ENCODE measurements around the gene CANX. TPM values are rescaled to one million over a fixed set of nuclear protein-coding genes. Genes with fewer than 3 reads are reported as not detected.

Gene CANX
- total and polyA plus RNA-seq, 9 of the 15 experiments (the other 6 are each of a cell fraction or from before 2014, with no cell fraction given), result 155 to 893 (median 589) TPM

GRCh38 chr5:179668391-179668790 is 30.4 kb upstream of the CANX start (continued):
- TF ChIP-seq MYC (IDR thresholded peaks at IDR 0.05; ENCODE audit: low read depth, low read length), result peak; percentile 65; the same call in 1 of the 2 replicates
- no peak for TF ChIP-seq MYC (CRISPR knock-in tag; IDR thresholded peaks at IDR 0.05; ENCODE audit: borderline replicate concordance, low read depth)
- TF ChIP-seq KLF16 (IDR thresholded peaks at IDR 0.05), result peak; percentile 73; the same call in 1 of the 2 replicates
- TF ChIP-seq GABPB2 (CRISPR knock-in tag; conservative IDR thresholded peaks at IDR 0.05), result no peak
- no peak for TF ChIP-seq CCAR2 (IDR thresholded peaks at IDR 0.05; ENCODE audit: low read depth, low read length)
- TF ChIP-seq ZNF766 (CRISPR knock-in tag; conservative IDR thresholded peaks at IDR 0.05), result no peak
- TF ChIP-seq USF1 (CRISPR knock-in tag; IDR thresholded peaks at IDR 0.05), result peak; percentile 43
- TF ChIP-seq ZBTB11 (CRISPR knock-in tag; IDR thresholded peaks at IDR 0.05), result no peak
- TF ChIP-seq ZNF347 (CRISPR knock-in tag; IDR thresholded peaks at IDR 0.05; ENCODE audit: low read depth), result no peak
- TF ChIP-seq, protein P1, sequence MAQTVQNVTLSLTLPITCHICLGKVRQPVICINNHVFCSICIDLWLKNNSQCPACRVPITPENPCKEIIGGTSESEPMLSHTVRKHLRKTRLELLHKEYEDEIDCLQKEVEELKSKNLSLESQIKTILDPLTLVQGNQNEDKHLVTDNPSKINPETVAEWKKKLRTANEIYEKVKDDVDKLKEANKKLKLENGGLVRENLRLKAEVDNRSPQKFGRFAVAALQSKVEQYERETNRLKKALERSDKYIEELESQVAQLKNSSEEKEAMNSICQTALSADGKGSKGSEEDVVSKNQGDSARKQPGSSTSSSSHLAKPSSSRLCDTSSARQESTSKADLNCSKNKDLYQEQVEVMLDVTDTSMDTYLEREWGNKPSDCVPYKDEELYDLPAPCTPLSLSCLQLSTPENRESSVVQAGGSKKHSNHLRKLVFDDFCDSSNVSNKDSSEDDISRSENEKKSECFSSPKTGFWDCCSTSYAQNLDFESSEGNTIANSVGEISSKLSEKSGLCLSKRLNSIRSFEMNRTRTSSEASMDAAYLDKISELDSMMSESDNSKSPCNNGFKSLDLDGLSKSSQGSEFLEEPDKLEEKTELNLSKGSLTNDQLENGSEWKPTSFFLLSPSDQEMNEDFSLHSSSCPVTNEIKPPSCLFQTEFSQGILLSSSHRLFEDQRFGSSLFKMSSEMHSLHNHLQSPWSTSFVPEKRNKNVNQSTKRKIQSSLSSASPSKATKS (CRISPR knock-in tag; IDR thresholded peaks at IDR 0.05), result no peak
- TF ChIP-seq ZNF316 (IDR thresholded peaks at IDR 0.05), result no peak
- no peak for TF ChIP-seq ZKSCAN1 (IDR thresholded peaks at IDR 0.05; ENCODE audit: low read depth, low read length)
- peak; percentile 45 for TF ChIP-seq RB1 (IDR thresholded peaks at IDR 0.05; ENCODE audit: low read depth)
- TF ChIP-seq MTA3 (IDR thresholded peaks at IDR 0.05; ENCODE audit: borderline replicate concordance), result no peak
- no peak for TF ChIP-seq RFX5 (IDR thresholded peaks at IDR 0.05; ENCODE audit: low read depth, low read length)
- TF ChIP-seq ESRRA (IDR thresholded peaks at IDR 0.05; ENCODE audit: borderline replicate concordance, low read depth), result no peak; the same call in 1 of the 2 replicates
- TF ChIP-seq, protein P2, sequence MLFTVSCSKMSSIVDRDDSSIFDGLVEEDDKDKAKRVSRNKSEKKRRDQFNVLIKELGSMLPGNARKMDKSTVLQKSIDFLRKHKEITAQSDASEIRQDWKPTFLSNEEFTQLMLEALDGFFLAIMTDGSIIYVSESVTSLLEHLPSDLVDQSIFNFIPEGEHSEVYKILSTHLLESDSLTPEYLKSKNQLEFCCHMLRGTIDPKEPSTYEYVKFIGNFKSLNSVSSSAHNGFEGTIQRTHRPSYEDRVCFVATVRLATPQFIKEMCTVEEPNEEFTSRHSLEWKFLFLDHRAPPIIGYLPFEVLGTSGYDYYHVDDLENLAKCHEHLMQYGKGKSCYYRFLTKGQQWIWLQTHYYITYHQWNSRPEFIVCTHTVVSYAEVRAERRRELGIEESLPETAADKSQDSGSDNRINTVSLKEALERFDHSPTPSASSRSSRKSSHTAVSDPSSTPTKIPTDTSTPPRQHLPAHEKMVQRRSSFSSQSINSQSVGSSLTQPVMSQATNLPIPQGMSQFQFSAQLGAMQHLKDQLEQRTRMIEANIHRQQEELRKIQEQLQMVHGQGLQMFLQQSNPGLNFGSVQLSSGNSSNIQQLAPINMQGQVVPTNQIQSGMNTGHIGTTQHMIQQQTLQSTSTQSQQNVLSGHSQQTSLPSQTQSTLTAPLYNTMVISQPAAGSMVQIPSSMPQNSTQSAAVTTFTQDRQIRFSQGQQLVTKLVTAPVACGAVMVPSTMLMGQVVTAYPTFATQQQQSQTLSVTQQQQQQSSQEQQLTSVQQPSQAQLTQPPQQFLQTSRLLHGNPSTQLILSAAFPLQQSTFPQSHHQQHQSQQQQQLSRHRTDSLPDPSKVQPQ (CRISPR knock-in tag; IDR thresholded peaks at IDR 0.05; ENCODE audit: borderline replicate concordance), result no peak
- no peak for TF ChIP-seq ZNF589 (CRISPR knock-in tag; IDR thresholded peaks at IDR 0.05; ENCODE audit: low read depth)
- no peak for TF ChIP-seq EP300 (IDR thresholded peaks at IDR 0.05; ENCODE audit: low read length)
